Right lobe of liver (tissue), 6 donors: ENCODE data around the gene SGCD. TPM values are rescaled to one million over a fixed set of nuclear protein-coding genes. Genes with fewer than 3 reads are reported as not detected.

Experiments used
- ATAC-seq, 4 donors: fragments of 200-7000 bp; cut with Tn5 transposase; one replicate each; pipeline ENCODE4 v1.9.1; 2020; ENCODE audit warnings: mild to moderate bottlenecking in 4 of 4, moderate library complexity in 4 of 4
- DNase-seq, 3 donors: peaks; one replicate each; pipeline ENCODE4 v3.0.0-alpha.2; 2020
- H3K27ac ChIP-seq, 3 donors: fragments of 200-600 bp; one replicate each; pipeline ENCODE4 v1.8.0; 2022
- H3K27me3 ChIP-seq, 2 donors: fragments of 200-600 bp; one replicate each; pipeline ENCODE4 v1.8.0; 2022
- H3K36me3 ChIP-seq, 4 donors: fragments of 200-600 bp; sonication (generic) in 1 of 4; one replicate each; pipeline versions ENCODE4 v1.5.1 to v1.8.0; 2017 to 2022; ENCODE audit warnings: control low read depth in 1 of 4
- H3K4me1 ChIP-seq, 4 donors: fragments of 200-600 bp; sonication (generic) in 1 of 4; one replicate each; pipeline versions ENCODE4 v1.5.1 to v1.8.0; 2017 to 2022; ENCODE audit warnings: control low read depth in 1 of 4
- H3K4me3 ChIP-seq, 3 donors: fragments of 200-600 bp; one replicate each; pipeline ENCODE4 v1.8.0; 2022
- H3K9me3 ChIP-seq, 4 donors: fragments of 200-600 bp; sonication (generic) in 1 of 4; one replicate each; pipeline versions ENCODE4 v1.5.1 to v1.8.0; 2017 to 2022; ENCODE audit warnings: control low read depth in 1 of 4
- POLR2A ChIP-seq: fragments of 450-650 bp; IDR thresholded peaks from one replicate; pipeline ENCODE4 v1.6.1; 2017; ENCODE audit warnings: antibody characterized with exemption, mild to moderate bottlenecking
- WGBS: methylation state at CpG from one replicate; pipeline ENCODE4 v1.1.6; 2018; ENCODE audit warnings: low coverage, low lambda C conversion rate; ENCODE audit not compliant: insufficient coverage; ENCODE audit errors: missing lambda C conversion rate; 5-methylcytosine and 5-hydroxymethylcytosine counted together
- intact Hi-C, 2 donors: fragments of 100-400 bp; cut with DNase I; formaldehyde crosslinking; loops; one replicate each; pipeline versions ENCODE4 v1.11.2 to v1.14.1; 2022
- total RNA-seq, 6 experiments: library from RNA; depleted of rRNA in 2 of 6; stranded (reverse); fragments of >200 nt in 2 of 6; fragmentation: NEBNext Ultra II Directional in 3 of 6; extraction: Animal tissue kit (Norgen Biotek cat#: 25700) in 3 of 6; gene quantifications; one replicate each; pipeline versions ENCODE4 v1.1.0 to v1.2.4, GENCODE V29; 2016 to 2023
- TF ChIP-seq, protein P1 (sequence below), 4 donors: fragments of 200-600 bp in 3 of 4; fragments of 450-650 bp in 1 of 4; IDR thresholded peaks; one replicate each; pipeline versions ENCODE4 v1.5.1 to v1.8.0; 2016 to 2022; ENCODE audit warnings: antibody characterized with exemption in 4 of 4, mild to moderate bottlenecking in 2 of 4
- donor health status: DM: no; HTN: yes; CAD: no.
- donor health status: DM: no; HTN: no; CAD: no.
- donor health status: DM: no; HTN: no; CAD: no.
- donor health status: DM: no; HTN: yes; CAD: no.
- donor health status: DM: no; HTN: yes; CAD: no.

SGCD gene
- total RNA-seq, 6 experiments from 2014 or later: 0.31 to 3.1 (median 0.95) TPM

DNA sequence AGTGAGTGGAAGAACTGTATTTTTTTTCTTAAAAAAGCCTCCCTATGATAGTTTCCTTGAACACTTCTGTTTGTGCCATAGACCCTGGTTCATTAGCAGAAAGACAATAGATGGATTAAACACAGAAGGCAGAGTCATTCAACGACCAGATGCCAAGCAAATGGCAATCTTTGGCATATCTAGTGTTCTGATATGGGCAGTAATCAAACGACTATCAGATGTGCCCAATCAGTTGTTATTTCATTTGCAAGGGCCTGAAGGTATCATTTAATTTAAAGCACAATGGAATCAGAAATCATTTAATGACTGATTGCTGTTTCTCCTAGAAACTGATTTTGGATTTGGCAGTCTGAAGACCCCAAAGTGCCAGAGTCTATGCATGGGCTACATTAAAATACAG, 61.3 kb downstream of the SGCD start:
- intact Hi-C loops: no loop called here
- 36% methylated on average over 2 of the region's 2 CpGs for WGBS

DNA sequence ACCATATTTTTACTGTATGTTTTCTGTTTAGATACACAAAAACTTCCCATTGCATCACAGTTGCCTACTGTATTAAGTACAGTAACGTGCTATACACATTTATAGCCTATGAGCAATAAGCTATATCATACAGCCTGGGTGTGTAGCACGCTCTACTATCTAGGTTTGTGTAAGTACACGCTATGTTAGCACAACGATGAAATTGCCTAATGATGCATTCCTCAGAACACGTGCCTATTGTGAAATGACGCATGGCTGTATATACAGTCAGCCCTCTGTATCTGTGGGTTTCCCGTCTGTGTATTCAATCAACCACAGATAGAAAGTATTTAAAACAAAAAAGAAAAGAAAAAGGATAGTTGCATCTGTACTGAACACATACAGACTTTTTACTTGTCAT, 64.2 kb downstream of the SGCD start:
- no peaks in the 10 kb centered on the region for H3K4me1 ChIP-seq
- H3K27ac ChIP-seq: no peak overlapping the region
- TF ChIP-seq POLR2A: no peak
- TF ChIP-seq, protein P1, sequence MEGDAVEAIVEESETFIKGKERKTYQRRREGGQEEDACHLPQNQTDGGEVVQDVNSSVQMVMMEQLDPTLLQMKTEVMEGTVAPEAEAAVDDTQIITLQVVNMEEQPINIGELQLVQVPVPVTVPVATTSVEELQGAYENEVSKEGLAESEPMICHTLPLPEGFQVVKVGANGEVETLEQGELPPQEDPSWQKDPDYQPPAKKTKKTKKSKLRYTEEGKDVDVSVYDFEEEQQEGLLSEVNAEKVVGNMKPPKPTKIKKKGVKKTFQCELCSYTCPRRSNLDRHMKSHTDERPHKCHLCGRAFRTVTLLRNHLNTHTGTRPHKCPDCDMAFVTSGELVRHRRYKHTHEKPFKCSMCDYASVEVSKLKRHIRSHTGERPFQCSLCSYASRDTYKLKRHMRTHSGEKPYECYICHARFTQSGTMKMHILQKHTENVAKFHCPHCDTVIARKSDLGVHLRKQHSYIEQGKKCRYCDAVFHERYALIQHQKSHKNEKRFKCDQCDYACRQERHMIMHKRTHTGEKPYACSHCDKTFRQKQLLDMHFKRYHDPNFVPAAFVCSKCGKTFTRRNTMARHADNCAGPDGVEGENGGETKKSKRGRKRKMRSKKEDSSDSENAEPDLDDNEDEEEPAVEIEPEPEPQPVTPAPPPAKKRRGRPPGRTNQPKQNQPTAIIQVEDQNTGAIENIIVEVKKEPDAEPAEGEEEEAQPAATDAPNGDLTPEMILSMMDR (IDR thresholded peaks at IDR 0.05): no peak
- H3K4me3 ChIP-seq: no peak overlapping the region
- intact Hi-C loops: no loop called here
- no peaks in the 10 kb centered on the region for H3K27me3 ChIP-seq
- ATAC-seq (peak in 1 of 4 donors; percentile 41), DNase-seq (no peak)
- WGBS: 50% methylated on average over 7 of the region's 7 CpGs
- H3K36me3 ChIP-seq: no peaks in the 10 kb centered on the region
- H3K9me3 ChIP-seq: no peaks in the 10 kb centered on the region

More for the DNA sequence above, 61.3 kb downstream of the SGCD start:
- Histone ChIP-seq H3K36me3 (no peaks in the 10 kb centered on the region), H3K4me1 (no peaks in the 10 kb centered on the region), H3K9me3 (no peaks in the 10 kb centered on the region), H3K27ac (no peak overlapping the region), H3K4me3 (no peak overlapping the region), H3K27me3 (no peaks in the 10 kb centered on the region)
- ATAC-seq (no peak), DNase-seq (no peak)
- TF ChIP-seq, protein P1 (IDR thresholded peaks at IDR 0.05): no peak
- no peak for TF ChIP-seq POLR2A

DNA sequence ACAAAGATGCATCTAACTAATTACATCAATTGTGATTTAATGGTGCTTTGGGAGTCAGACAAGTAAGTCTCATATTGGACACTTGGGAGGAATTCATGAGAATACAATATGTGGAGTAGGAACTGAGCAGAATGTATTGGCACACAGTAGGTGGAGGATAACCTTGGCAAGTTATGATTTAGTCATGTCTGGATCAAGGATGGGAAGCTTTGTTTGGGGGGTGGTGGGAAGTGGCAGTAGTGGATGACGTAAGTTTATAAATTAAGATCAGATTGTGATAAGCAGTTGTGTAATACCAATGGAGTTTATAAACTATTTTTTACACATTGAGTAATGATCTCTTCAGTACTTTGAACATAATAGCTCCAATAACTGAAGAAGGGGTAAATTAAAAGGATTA, 67.0 kb downstream of the SGCD start:
- 46% methylated on average over 1 of the region's 1 CpG for WGBS

DNA sequence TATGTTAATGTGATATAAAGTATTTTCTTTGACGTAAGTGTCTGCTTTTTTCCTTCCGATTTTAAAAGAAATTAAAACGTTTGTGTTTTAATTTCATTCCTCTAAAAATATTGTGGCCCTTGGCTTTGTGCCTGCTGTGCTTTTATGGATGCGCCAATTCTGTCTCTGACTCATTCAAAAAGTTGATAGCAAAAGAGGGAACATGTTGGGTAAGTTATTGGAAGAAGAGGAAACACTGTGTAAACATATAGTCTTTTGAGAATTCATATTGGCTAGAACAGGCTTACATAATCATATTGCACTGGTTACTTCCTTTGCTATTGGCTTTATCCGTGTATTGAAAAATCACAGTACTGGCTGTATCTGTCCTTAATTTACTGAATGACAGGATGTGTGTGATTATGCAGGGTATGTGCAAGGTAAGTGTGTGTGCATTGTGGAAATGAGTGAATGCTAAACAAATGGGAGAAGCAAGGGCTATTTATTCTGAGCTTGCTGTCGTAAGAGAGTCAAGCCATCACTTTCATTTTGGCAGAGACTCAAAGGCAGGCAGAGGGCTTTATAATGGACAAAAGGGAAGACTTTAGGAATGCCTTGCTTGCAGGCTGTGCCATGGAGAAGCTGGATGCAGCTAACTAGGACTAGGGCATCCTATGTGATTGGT, 67.8 kb downstream of the SGCD start:
- TF ChIP-seq, protein P1 (IDR thresholded peaks at IDR 0.05): no peak
- TF ChIP-seq POLR2A: no peak
- DNase-seq (no peak), ATAC-seq (no peak)
- Histone ChIP-seq H3K27me3 (no peaks in the 10 kb centered on the region), H3K27ac (no peak overlapping the region), H3K4me1 (no peaks in the 10 kb centered on the region), H3K36me3 (no peaks in the 10 kb centered on the region), H3K9me3 (no peaks in the 10 kb centered on the region), H3K4me3 (no peak overlapping the region)
- intact Hi-C loops: no loop called here
- 59% methylated on average over 6 of the region's 6 CpGs for WGBS

More for the DNA sequence above, 67.0 kb downstream of the SGCD start:
- H3K4me3 ChIP-seq: no peak overlapping the region
- no peak for TF ChIP-seq POLR2A
- TF ChIP-seq, protein P1 (IDR thresholded peaks at IDR 0.05): no peak
- DNase-seq (no peak), ATAC-seq (peak in 1 of 4 donors; percentile 15)
- H3K27ac ChIP-seq: no peak overlapping the region
- intact Hi-C loops: no loop called here
- H3K9me3 ChIP-seq: no peaks in the 10 kb centered on the region
- no peaks in the 10 kb centered on the region for H3K36me3 ChIP-seq
- H3K27me3 ChIP-seq: no peaks in the 10 kb centered on the region
- no peaks in the 10 kb centered on the region for H3K4me1 ChIP-seq
